ENCODE results near the gene CLCC1.

- TF ChIP-seq CTCF (IDR thresholded peaks at IDR 0.05), result no peak
- TF ChIP-seq POLR2A (IDR thresholded peaks at IDR 0.05), result no peak
Measured at GRCh38 chr1:108976658-108977057, 13.4 kb upstream of the CLCC1 start.
